ENCODE data around the gene CEBPA.

CEBPA gene

GRCh38 chr19:33340991-33341390, 38.7 kb upstream of the CEBPA start:
- no peak overlapping the region for H3K4me3 ChIP-seq (ENCODE audit: low read depth, low read length)
- no peak for DNase-seq (ENCODE audit: low read depth)
- TF ChIP-seq POLR2A (IDR thresholded peaks at IDR 0.05; ENCODE audit: extremely low read depth, insufficient read length): no peak
- TF ChIP-seq MYC (IDR thresholded peaks at IDR 0.05; ENCODE audit: low read depth, low read length): no peak
- no peak for TF ChIP-seq CTCF (IDR thresholded peaks at IDR 0.05; ENCODE audit: low read depth, low read length)
- no peak for TF ChIP-seq MAX (IDR thresholded peaks at IDR 0.05; ENCODE audit: low read depth, low read length)

- DNase-seq (ENCODE audit: low read depth): peak; percentile 19
- H3K4me3 ChIP-seq (ENCODE audit: low read depth, low read length): no peak overlapping the region
- TF ChIP-seq POLR2A (IDR thresholded peaks at IDR 0.05; ENCODE audit: extremely low read depth, insufficient read length): no peak
- no peak for TF ChIP-seq MAX (IDR thresholded peaks at IDR 0.05; ENCODE audit: low read depth, low read length)
- TF ChIP-seq CTCF (IDR thresholded peaks at IDR 0.05; ENCODE audit: low read depth, low read length): no peak
- TF ChIP-seq MYC (IDR thresholded peaks at IDR 0.05; ENCODE audit: low read depth, low read length): no peak
These were observed 37.0 kb upstream of the CEBPA start for GRCh38 chr19:33339016-33339984.

GRCh38 chr19:33335446-33335845, 33.1 kb upstream of the CEBPA start:
- DNase-seq (ENCODE audit: low read depth): no peak
- TF ChIP-seq MYC (IDR thresholded peaks at IDR 0.05; ENCODE audit: low read depth, low read length) (no peak), MAX (IDR thresholded peaks at IDR 0.05; ENCODE audit: low read depth, low read length) (no peak), POLR2A (IDR thresholded peaks at IDR 0.05; ENCODE audit: extremely low read depth, insufficient read length) (no peak), CTCF (IDR thresholded peaks at IDR 0.05; ENCODE audit: low read depth, low read length) (no peak)
- no peak overlapping the region for H3K4me3 ChIP-seq (ENCODE audit: low read depth, low read length)

- no peak for TF ChIP-seq POLR2A (IDR thresholded peaks at IDR 0.05; ENCODE audit: extremely low read depth, insufficient read length)
- TF ChIP-seq CTCF (IDR thresholded peaks at IDR 0.05; ENCODE audit: low read depth, low read length): no peak
- TF ChIP-seq MAX (IDR thresholded peaks at IDR 0.05; ENCODE audit: low read depth, low read length): no peak
These were observed 31.9 kb upstream of the CEBPA start for GRCh38 chr19:33334271-33334670.

GRCh38 chr19:33333642-33334041, 31.3 kb upstream of the CEBPA start:
- no peak overlapping the region for H3K4me3 ChIP-seq (ENCODE audit: low read depth, low read length)
- TF ChIP-seq POLR2A (IDR thresholded peaks at IDR 0.05; ENCODE audit: extremely low read depth, insufficient read length) (no peak), CTCF (IDR thresholded peaks at IDR 0.05; ENCODE audit: low read depth, low read length) (no peak), MYC (IDR thresholded peaks at IDR 0.05; ENCODE audit: low read depth, low read length) (no peak), MAX (IDR thresholded peaks at IDR 0.05; ENCODE audit: low read depth, low read length) (no peak)
- no peak for DNase-seq (ENCODE audit: low read depth)

More at GRCh38 chr19:33334271-33334670, 31.9 kb upstream of the CEBPA start:
- no peak overlapping the region for H3K4me3 ChIP-seq (ENCODE audit: low read depth, low read length)
- DNase-seq (ENCODE audit: low read depth): no peak

Measured in NB4 (cell line).